Embryonic facial prominence (tissue), 1 donor: Measurements from ENCODE around the gene RAD23B.

Source experiments
- DNase-seq: peaks from one replicate; pipeline ENCODE4 v3.0.0-alpha.2; 2016; ENCODE audit errors: extremely low spot score

RAD23B gene

GRCh38 chr9:107269254-107269653 is 13.8 kb upstream of the RAD23B start:
- no peak for DNase-seq

GRCh38 chr9:107269681-107270080 is 13.4 kb upstream of the RAD23B start:
- DNase-seq = no peak

GRCh38 chr9:107270082-107270481 is 13.0 kb upstream of the RAD23B start:
- DNase-seq = no peak

- DNase-seq = no peak
These were observed 12.5 kb upstream of the RAD23B start for GRCh38 chr9:107270580-107270979.

DNA sequence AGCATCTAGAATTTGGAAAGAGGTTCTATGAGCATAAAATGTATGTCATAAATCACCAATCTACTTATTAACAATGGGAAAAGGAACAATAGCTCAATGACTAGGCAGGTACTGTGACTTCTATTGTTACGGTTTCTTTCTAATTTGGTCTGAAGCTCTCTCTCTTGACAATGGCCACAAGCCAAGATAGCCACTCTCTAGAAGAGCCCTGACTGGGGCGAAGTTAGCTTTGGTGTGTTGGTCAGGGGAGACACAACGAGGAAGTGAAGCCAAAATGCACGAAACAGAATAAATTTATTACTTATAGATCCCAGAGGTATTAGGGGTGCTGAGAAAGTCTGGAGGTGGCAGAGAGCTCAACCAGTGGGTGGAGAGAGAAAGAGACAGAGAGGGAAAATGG is 9.4 kb upstream of the RAD23B start:
- DNase-seq = no peak

GRCh38 chr9:107274096-107274495 is 9.0 kb upstream of the RAD23B start:
- no peak for DNase-seq

- DNase-seq = no peak
These were observed 8.1 kb upstream of the RAD23B start for GRCh38 chr9:107274953-107275422.

- DNase-seq = no peak
These were observed 7.5 kb upstream of the RAD23B start for GRCh38 chr9:107275530-107275929.

DNA sequence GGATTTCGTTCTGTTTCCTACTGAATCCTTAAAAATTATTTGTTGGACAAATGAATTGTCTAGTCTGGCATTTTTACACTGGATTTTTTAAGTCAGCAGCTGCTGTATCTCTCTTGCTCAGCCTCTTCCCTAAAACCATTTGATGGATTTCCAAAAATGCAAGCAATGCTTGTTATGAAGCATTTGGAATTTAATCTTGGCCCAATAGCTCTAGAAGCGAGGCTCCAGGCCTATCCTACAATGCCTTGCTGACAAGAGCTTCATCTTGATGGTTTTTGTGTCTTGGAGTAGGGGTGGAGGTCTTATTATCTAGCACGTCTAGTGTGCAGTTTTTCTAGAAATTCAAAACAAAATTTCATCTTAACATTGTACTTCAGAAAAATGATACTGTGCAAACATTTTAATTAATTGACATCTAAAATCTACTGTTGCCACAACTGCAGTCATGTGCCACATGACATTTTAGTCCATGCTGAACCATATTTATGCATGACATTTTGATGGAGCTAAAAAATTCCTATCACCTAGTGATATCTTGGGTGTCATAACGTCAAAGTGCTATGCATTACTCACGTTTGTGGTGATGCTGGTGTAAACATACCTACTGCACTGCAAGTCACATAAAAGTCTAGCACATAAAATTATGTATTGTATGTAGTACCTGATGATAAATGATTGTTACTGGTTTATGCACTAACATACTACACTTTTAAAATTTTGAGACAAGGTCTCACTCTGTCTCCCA is 5.9 kb upstream of the RAD23B start:
- DNase-seq = no peak

GRCh38 chr9:107277801-107278200 is 5.3 kb upstream of the RAD23B start:
- no peak for DNase-seq

DNA sequence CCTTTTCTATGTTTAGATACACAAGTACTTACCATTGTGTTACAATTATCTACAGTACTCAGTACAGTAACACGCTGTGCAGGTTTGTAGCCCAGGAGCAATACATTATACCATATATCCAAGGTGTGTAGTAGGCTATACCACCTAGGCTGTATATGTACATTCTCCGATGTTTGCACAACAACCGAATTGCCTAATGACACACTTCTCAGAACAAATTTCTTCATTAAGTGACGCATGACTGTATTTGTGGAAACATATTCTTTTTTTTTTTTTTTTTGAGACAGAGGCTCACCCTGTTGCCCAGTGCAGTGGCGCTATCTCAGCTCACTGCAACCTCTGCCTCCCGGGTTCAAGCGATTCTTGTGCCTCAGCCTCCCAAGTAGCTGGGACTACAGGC is 4.0 kb upstream of the RAD23B start:
- DNase-seq = no peak

GRCh38 chr9:107280543-107280942 is 2.5 kb upstream of the RAD23B start:
- DNase-seq = no peak

GRCh38 chr9:107281184-107281583 is 1.9 kb upstream of the RAD23B start:
- no peak for DNase-seq

DNA sequence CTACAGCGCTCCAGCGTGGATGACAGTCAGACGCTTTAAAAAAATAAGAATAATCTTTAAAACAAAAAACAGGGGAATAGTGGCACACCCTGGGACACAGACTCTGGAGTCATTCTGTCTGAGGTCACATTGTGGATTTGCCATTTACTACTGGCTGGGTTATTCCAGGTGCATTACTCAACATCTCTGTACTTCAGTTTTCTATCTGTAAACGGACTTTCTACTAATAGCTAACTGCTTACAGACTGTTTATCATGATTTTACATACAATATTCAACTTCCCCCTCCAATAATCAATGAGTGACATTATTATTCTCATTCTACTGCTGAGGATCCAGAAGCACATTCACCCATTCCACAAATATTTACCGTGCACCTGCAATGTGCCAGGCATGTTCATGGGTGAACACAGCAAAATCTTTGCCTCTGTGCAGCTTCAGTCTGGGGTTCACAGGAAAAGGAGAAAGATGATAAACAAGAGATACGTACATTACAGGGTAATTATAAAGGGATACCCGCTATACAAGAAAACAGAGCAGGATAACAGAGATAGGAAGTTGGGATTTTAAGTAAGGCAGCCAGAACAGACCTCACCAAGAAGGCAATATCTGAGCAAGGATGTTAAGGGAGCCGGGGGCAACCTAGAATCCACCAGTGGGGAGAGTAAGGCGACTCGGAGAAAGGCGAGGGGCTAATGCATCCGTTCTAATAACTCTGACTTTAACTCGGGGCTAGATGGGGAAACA is 984 bp upstream of the RAD23B start:
- no peak for DNase-seq

- no peak for DNase-seq
These were observed 841 bp downstream of the RAD23B start for GRCh38 chr9:107283623-107284616.

- no peak for DNase-seq
These were observed 1.6 kb downstream of the RAD23B start for GRCh38 chr9:107284636-107285035.

DNA sequence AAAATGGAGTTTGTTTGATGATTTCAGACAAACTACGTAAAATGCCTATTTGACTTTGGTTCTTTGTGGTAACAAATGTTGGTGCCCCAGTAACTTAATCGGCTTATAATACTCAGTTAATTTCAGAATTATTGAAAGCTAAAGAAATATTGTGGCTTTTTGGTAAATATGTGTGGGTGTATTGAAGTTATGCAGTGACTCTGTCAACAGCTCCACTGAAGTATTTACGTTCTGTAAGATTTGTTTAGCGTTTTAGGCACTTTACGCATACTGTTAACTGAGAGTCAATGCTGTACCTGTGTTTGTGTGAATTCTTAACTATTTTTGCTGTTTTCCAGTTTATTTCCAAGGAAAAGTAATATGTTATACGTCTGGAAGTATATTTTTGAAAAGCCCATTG is 2.2 kb downstream of the RAD23B start:
- DNase-seq = no peak

GRCh38 chr9:107286057-107286456 is 3.0 kb downstream of the RAD23B start:
- DNase-seq = no peak

- no peak for DNase-seq
These were observed 5.6 kb downstream of the RAD23B start for GRCh38 chr9:107288701-107289100.

DNA sequence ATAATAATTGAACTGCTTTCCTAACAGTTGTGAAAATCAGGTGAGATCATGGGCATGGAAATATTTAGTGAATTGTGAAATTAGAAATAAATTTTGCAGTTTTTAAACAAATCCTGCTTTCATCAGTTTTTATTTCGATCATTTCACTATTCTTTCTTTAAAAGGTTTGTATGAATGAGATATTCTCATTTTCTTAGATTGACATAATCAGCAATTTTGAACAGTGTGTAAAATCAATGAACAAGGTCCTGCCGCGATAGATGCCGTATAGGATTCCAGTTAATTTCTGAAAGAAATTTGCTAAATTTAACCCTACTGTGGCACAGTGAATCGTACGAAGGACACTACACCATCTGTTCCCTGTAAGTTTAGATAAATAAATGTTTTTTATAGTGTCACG is 7.5 kb downstream of the RAD23B start:
- no peak for DNase-seq

DNA sequence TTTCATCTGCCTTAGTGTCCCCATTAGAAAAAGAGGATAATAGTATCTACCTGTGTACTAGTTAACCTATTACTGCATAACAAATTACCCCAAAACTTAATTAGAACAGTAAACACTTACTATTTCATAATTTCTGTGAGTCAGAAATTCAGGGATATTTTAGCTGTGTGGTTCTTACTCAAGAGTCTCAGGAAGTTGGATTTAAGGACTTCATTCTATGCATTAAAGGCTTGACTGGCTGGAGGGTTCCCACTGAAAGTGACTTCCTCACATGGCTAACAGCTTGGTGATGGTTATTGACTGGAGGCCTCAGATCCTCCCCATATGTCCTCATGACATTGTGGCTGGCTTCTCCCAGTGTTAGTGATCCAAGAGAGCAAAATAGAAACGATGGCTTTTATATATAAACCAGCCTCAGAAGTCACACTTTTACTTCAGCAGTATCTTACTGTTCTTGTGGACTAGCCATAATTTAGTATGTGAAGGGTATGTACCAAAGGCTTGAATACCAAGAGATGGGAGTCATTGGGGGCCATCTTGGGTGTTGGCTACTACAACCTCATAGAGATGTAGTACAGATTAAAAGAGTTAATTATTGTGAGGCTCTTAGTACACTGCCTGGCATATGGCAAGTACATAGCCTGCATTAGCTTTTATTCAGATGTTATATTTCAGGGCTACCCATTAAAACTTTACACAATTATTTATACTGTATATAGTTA is 9.9 kb downstream of the RAD23B start:
- no peak for DNase-seq
